D341Med (cell line): ENCODE data around the gene OLFML1.

ENCODE experiments used
- DNase-seq: peaks from one replicate; pipeline ENCODE4 v3.0.0; 2012; ENCODE audit warnings: low spot score

OLFML1 gene

GRCh38 chr11:7485186-7486097 lies at the start of gene OLFML1:
Gene OLFML1 (plus strand): TSS chr11:7485506. CDS start chr11:7485876, 370 bp downstream.
- DNase-seq: no peak

GRCh38 chr11:7436146-7436545 lies 49.2 kb upstream of the OLFML1 start:
- DNase-seq: no peak

GRCh38 chr11:7436657-7437056 lies 48.6 kb upstream of the OLFML1 start:
- no peak for DNase-seq

- no peak for DNase-seq
These were observed 47.6 kb upstream of the OLFML1 start for GRCh38 chr11:7437696-7438095.

GRCh38 chr11:7439746-7440320 lies 45.5 kb upstream of the OLFML1 start:
- no peak for DNase-seq

GRCh38 chr11:7442588-7443215 lies 42.6 kb upstream of the OLFML1 start:
- peak; percentile 68 for DNase-seq

GRCh38 chr11:7444091-7444981 lies 41.0 kb upstream of the OLFML1 start:
- DNase-seq: no peak

- no peak for DNase-seq
These were observed 39.7 kb upstream of the OLFML1 start for GRCh38 chr11:7445564-7445963.

- DNase-seq: no peak
These were observed 37.1 kb upstream of the OLFML1 start for GRCh38 chr11:7448201-7448600.

- DNase-seq: no peak
These were observed 36.0 kb upstream of the OLFML1 start for GRCh38 chr11:7449211-7449840.

- no peak for DNase-seq
These were observed 35.5 kb upstream of the OLFML1 start for GRCh38 chr11:7449841-7450214.

- DNase-seq: no peak
These were observed 34.5 kb upstream of the OLFML1 start for GRCh38 chr11:7450836-7451235.

GRCh38 chr11:7451520-7451919 lies 33.8 kb upstream of the OLFML1 start:
- no peak for DNase-seq

- no peak for DNase-seq
These were observed 33.3 kb upstream of the OLFML1 start for GRCh38 chr11:7451952-7452494.

GRCh38 chr11:7454854-7455253 lies 30.5 kb upstream of the OLFML1 start:
- DNase-seq: no peak

GRCh38 chr11:7457211-7457610 lies 28.1 kb upstream of the OLFML1 start:
- DNase-seq: no peak

GRCh38 chr11:7462706-7463105 lies 22.6 kb upstream of the OLFML1 start:
- no peak for DNase-seq

GRCh38 chr11:7467652-7468051 lies 17.7 kb upstream of the OLFML1 start:
- no peak for DNase-seq

- DNase-seq: no peak
These were observed 15.9 kb upstream of the OLFML1 start for GRCh38 chr11:7469351-7469865.

- no peak for DNase-seq
These were observed 14.2 kb upstream of the OLFML1 start for GRCh38 chr11:7471071-7471470.

- DNase-seq: no peak
These were observed 11.6 kb upstream of the OLFML1 start for GRCh38 chr11:7473717-7474116.
